HepG2 (cell line): ENCODE measurements around the gene KLHL7. TPM values are rescaled to one million over a fixed set of nuclear protein-coding genes. Genes with fewer than 3 reads are reported as not detected.

Experiments
- EP300 ChIP-seq, 3 experiments: sonication (generic) in 1 of 3; formaldehyde crosslinking in 1 of 3; IDR thresholded peaks; 2 replicates each; pipeline versions ENCODE4 v1.5.1 to v1.6.1; 2011 to 2020; ENCODE audit warnings: low read depth in 2 of 3, low read length in 2 of 3, borderline replicate concordance in 1 of 3, improper control_type of control experiment in 1 of 3, mild to moderate bottlenecking in 1 of 3, missing genetic modification reagents in 1 of 3, moderate library complexity in 1 of 3
- GATAD2A ChIP-seq: IDR thresholded peaks from 2 replicates; pipeline ENCODE4 v1.6.1; 2016
- HOXA7 ChIP-seq: sonication (generic); formaldehyde crosslinking; IDR thresholded peaks from 2 replicates; pipeline ENCODE4 v1.8.1; 2022; ENCODE audit warnings: mild to moderate bottlenecking, missing genetic modification reagents, moderate library complexity
- KDM1A ChIP-seq: IDR thresholded peaks from 2 replicates; pipeline ENCODE4 v1.6.1; 2016; ENCODE audit warnings: missing compliant biosample characterization
- KLF13 ChIP-seq: sonication (generic); formaldehyde crosslinking; IDR thresholded peaks from 2 replicates; pipeline ENCODE4 v1.4.0; 2020; ENCODE audit warnings: mild to moderate bottlenecking, missing genetic modification reagents
- MIXL1 ChIP-seq: IDR thresholded peaks from 2 replicates; pipeline ENCODE4 v1.6.1; 2016
- NCOR1 ChIP-seq: fragments of 200-600 bp; sonication (generic); IDR thresholded peaks from 2 replicates; pipeline ENCODE4 v1.7.0; 2017; ENCODE audit warnings: antibody characterized with exemption, low read length, borderline replicate concordance
- SMAD1 ChIP-seq: sonication (generic); formaldehyde crosslinking; IDR thresholded peaks from 2 replicates; pipeline ENCODE4 v1.4.0; 2020; ENCODE audit warnings: missing genetic modification reagents, low read depth, mild to moderate bottlenecking, borderline replicate concordance
- SP1 ChIP-seq, 2 experiments: fragments of 450-650 bp in 1 of 2; sonication (generic) in 1 of 2; formaldehyde crosslinking in 1 of 2; IDR thresholded peaks; 2 replicates each; pipeline versions ENCODE4 v1.4.0 to v1.6.1; 2016 to 2020; ENCODE audit warnings: missing genetic modification reagents in 1 of 2
- SP5 ChIP-seq: IDR thresholded peaks from 2 replicates; pipeline ENCODE4 v1.6.1; 2016; ENCODE audit warnings: low read depth, borderline replicate concordance
- TFDP1 ChIP-seq: IDR thresholded peaks from 2 replicates; pipeline ENCODE4 v1.6.1; 2016; ENCODE audit warnings: missing compliant biosample characterization, missing genetic modification reagents, borderline replicate concordance
- ZBTB3 ChIP-seq: sonication (generic); formaldehyde crosslinking; IDR thresholded peaks from 2 replicates; pipeline ENCODE4 v1.4.0; 2020; ENCODE audit warnings: low read depth, mild to moderate bottlenecking, moderate library complexity, missing genetic modification reagents, borderline replicate concordance
- ZNF160 ChIP-seq: sonication (generic); formaldehyde crosslinking; IDR thresholded peaks from 2 replicates; pipeline ENCODE4 v1.8.0; 2022; ENCODE audit warnings: mild to moderate bottlenecking, inconsistent platforms, missing genetic modification reagents
- ZNF784 ChIP-seq: sonication (generic); formaldehyde crosslinking; IDR thresholded peaks from 2 replicates; pipeline ENCODE4 v1.5.1; 2020; ENCODE audit warnings: missing genetic modification reagents, mild to moderate bottlenecking, borderline replicate concordance
- polyA plus RNA-seq, 8 experiments: library from polyadenylated mRNA; depleted of rRNA in 3 of 8; stranded (reverse) in 7 of 8; unstranded in 1 of 8; fragments of >200 nt; fragmentation: Illumina TruSeq in 4 of 8; extraction: Trizol in 4 of 8; gene quantifications; 2 replicates each; pipeline versions ENCODE4 v1.2.1 to v1.2.3, GENCODE V29; 2011 to 2016; ENCODE audit warnings: low read depth in 4 of 8, missing spikeins in 1 of 8, mixed read lengths in 1 of 8; ENCODE audit not compliant: insufficient read depth in 1 of 8
- total RNA-seq, 5 experiments: library from RNA; depleted of rRNA; stranded (reverse); fragments of >200 nt; fragmentation: Illumina TruSeq; extraction: Trizol; gene quantifications; 2 replicates each; pipeline ENCODE4 v1.2.3, GENCODE V29; 2016; ENCODE audit warnings: low read depth in 1 of 5
- TF ChIP-seq, protein P1 (sequence below): sonication (generic); formaldehyde crosslinking; IDR thresholded peaks from 2 replicates; pipeline ENCODE4 v1.4.0; 2020; ENCODE audit warnings: missing genetic modification reagents, mild to moderate bottlenecking, borderline replicate concordance
- TF ChIP-seq, protein P2 (sequence below): sonication (generic); formaldehyde crosslinking; IDR thresholded peaks from 2 replicates; pipeline ENCODE4 v1.5.1; 2020; ENCODE audit warnings: mild to moderate bottlenecking, missing genetic modification reagents, borderline replicate concordance
- TF ChIP-seq, protein P3 (sequence below): sonication (generic); formaldehyde crosslinking; IDR thresholded peaks from 2 replicates; pipeline ENCODE4; 2020; ENCODE audit warnings: missing genetic modification reagents, mild to moderate bottlenecking, borderline replicate concordance

The KLHL7 gene
- total and polyA plus RNA-seq, 2 of the 13 experiments (the other 11 are each of a cell fraction or from before 2014, with no cell fraction given) = 16.2 to 34.4 TPM

DNA sequence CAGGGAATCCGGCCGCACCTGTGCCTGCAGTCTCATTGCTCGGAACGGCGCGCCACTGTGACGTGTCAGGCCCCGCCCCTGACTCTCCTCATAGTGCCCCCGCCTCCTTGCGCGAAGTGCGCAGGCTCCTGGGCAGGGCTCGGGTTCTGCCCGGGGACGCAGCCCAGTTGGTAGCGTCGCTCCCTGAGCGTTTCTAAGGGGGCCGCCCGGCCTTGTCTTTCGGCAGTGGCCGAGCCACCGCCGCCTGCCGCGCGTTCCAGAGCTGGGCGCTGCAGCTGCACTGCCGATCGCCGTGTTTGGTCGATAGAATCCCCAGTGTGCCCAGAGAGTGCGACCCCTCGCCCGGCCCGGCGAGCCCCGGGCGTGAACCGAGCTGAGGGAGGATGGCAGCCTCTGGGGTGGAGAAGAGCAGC lies at the start of gene KLHL7 (continued):
- TF ChIP-seq ZNF784 (CRISPR knock-in tag) (no peak; the same call in 1 of the 2 replicates), ZNF160 (0 out of 2 replicates have a peak, but pooled peaks have one; percentile 46), KDM1A (CRISPR knock-in tag) (no peak), SP5 (peak; percentile 52; the same call in 1 of the 2 replicates), SMAD1 (CRISPR knock-in tag) (no peak), NCOR1 (no peak), EP300 (IDR thresholded peaks at IDR 0.05; ENCODE audit: low read depth in 2 of 2, low read length in 2 of 2) (no peak; a peak in 1 of 4 replicates), EP300 (CRISPR knock-in tag; IDR thresholded peaks at IDR 0.05; ENCODE audit: borderline replicate concordance) (no peak), HOXA7 (CRISPR knock-in tag) (0 out of 2 replicates have a peak, but pooled peaks have one; percentile 24), TFDP1 (CRISPR knock-in tag) (peak; percentile 82; the same call in 1 of the 2 replicates), MIXL1 (CRISPR knock-in tag) (peak; percentile 60; the same call in 1 of the 2 replicates), GATAD2A (CRISPR knock-in tag) (peak; percentile 43), KLF13 (CRISPR knock-in tag) (no peak), SP1 (IDR thresholded peaks at IDR 0.05) (no peak), SP1 (CRISPR knock-in tag; IDR thresholded peaks at IDR 0.05) (peak; percentile 95), ZBTB3 (CRISPR knock-in tag) (peak; percentile 70; the same call in 1 of the 2 replicates)
- TF ChIP-seq, protein P1, sequence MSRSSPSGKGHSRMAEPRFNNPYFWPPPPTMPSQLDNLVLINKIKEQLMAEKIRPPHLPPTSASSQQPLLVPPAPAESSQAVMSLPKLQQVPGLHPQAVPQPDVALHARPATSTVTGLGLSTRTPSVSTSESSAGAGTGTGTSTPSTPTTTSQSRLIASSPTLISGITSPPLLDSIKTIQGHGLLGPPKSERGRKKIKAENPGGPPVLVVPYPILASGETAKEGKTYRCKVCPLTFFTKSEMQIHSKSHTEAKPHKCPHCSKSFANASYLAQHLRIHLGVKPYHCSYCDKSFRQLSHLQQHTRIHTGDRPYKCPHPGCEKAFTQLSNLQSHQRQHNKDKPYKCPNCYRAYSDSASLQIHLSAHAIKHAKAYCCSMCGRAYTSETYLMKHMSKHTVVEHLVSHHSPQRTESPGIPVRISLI = no peak
- TF ChIP-seq, protein P2, sequence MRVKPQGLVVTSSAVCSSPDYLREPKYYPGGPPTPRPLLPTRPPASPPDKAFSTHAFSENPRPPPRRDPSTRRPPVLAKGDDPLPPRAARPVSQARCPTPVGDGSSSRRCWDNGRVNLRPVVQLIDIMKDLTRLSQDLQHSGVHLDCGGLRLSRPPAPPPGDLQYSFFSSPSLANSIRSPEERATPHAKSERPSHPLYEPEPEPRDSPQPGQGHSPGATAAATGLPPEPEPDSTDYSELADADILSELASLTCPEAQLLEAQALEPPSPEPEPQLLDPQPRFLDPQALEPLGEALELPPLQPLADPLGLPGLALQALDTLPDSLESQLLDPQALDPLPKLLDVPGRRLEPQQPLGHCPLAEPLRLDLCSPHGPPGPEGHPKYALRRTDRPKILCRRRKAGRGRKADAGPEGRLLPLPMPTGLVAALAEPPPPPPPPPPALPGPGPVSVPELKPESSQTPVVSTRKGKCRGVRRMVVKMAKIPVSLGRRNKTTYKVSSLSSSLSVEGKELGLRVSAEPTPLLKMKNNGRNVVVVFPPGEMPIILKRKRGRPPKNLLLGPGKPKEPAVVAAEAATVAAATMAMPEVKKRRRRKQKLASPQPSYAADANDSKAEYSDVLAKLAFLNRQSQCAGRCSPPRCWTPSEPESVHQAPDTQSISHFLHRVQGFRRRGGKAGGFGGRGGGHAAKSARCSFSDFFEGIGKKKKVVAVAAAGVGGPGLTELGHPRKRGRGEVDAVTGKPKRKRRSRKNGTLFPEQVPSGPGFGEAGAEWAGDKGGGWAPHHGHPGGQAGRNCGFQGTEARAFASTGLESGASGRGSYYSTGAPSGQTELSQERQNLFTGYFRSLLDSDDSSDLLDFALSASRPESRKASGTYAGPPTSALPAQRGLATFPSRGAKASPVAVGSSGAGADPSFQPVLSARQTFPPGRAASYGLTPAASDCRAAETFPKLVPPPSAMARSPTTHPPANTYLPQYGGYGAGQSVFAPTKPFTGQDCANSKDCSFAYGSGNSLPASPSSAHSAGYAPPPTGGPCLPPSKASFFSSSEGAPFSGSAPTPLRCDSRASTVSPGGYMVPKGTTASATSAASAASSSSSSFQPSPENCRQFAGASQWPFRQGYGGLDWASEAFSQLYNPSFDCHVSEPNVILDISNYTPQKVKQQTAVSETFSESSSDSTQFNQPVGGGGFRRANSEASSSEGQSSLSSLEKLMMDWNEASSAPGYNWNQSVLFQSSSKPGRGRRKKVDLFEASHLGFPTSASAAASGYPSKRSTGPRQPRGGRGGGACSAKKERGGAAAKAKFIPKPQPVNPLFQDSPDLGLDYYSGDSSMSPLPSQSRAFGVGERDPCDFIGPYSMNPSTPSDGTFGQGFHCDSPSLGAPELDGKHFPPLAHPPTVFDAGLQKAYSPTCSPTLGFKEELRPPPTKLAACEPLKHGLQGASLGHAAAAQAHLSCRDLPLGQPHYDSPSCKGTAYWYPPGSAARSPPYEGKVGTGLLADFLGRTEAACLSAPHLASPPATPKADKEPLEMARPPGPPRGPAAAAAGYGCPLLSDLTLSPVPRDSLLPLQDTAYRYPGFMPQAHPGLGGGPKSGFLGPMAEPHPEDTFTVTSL (CRISPR knock-in tag) = peak; percentile 12; the same call in 1 of the 2 replicates
- TF ChIP-seq, protein P3, sequence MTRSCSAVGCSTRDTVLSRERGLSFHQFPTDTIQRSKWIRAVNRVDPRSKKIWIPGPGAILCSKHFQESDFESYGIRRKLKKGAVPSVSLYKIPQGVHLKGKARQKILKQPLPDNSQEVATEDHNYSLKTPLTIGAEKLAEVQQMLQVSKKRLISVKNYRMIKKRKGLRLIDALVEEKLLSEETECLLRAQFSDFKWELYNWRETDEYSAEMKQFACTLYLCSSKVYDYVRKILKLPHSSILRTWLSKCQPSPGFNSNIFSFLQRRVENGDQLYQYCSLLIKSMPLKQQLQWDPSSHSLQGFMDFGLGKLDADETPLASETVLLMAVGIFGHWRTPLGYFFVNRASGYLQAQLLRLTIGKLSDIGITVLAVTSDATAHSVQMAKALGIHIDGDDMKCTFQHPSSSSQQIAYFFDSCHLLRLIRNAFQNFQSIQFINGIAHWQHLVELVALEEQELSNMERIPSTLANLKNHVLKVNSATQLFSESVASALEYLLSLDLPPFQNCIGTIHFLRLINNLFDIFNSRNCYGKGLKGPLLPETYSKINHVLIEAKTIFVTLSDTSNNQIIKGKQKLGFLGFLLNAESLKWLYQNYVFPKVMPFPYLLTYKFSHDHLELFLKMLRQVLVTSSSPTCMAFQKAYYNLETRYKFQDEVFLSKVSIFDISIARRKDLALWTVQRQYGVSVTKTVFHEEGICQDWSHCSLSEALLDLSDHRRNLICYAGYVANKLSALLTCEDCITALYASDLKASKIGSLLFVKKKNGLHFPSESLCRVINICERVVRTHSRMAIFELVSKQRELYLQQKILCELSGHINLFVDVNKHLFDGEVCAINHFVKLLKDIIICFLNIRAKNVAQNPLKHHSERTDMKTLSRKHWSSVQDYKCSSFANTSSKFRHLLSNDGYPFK (CRISPR knock-in tag) = peak; percentile 63; the same call in 1 of the 2 replicates
